ENCODE data around the gene NOS3. TPM values are rescaled to one million over a fixed set of nuclear protein-coding genes. Genes with fewer than 3 reads are reported as not detected.
A peak's percentile ranks its signal among the peaks of the same experiment; 100 is the strongest.

The NOS3 gene
- total and polyA plus RNA-seq, 9 of the 15 experiments (the other 6 are each of a cell fraction or from before 2014, with no cell fraction given): 1.1 to 121 (median 23.6) TPM

- TF ChIP-seq BRF2 (IDR thresholded peaks at IDR 0.05; ENCODE audit: borderline replicate concordance, insufficient read depth, insufficient read length) (no peak), ZNF384 (IDR thresholded peaks at IDR 0.05; ENCODE audit: low read depth, low read length) (no peak), ATF7 (IDR thresholded peaks at IDR 0.05) (no peak), NR3C1 (CRISPR knock-in tag; IDR thresholded peaks at IDR 0.05) (no peak), KDM5B (IDR thresholded peaks at IDR 0.05; ENCODE audit: insufficient replicate concordance, low read depth, low read length) (peak; percentile 65), PCBP2 (IDR thresholded peaks at IDR 0.05; ENCODE audit: low read depth, low read length, poor library complexity, severe bottlenecking) (no peak), ATF1 (CRISPR knock-in tag; IDR thresholded peaks at IDR 0.05) (no peak), ATF1 (tag; IDR thresholded peaks at IDR 0.05) (no peak), IRF1 (CRISPR knock-in tag; IDR thresholded peaks at IDR 0.05; ENCODE audit: borderline replicate concordance) (no peak), ADNP (tag; IDR thresholded peaks at IDR 0.05) (no peak), THRAP3 (IDR thresholded peaks at IDR 0.05; ENCODE audit: borderline replicate concordance) (no peak), DMBX1 (CRISPR knock-in tag; IDR thresholded peaks at IDR 0.05; ENCODE audit: borderline replicate concordance) (no peak), NR2C2 (CRISPR knock-in tag; IDR thresholded peaks at IDR 0.05) (peak; percentile 43; the same call in 1 of the 2 replicates), NR2C2 (tag; IDR thresholded peaks at IDR 0.05) (peak; percentile 21), NEUROD1 (IDR thresholded peaks at IDR 0.05; ENCODE audit: borderline replicate concordance, low read depth, low read length, partially characterized antibody) (no peak), NCOR1 (IDR thresholded peaks at IDR 0.05) (no peak), POLR3A (IDR thresholded peaks at IDR 0.05; ENCODE audit: borderline replicate concordance, extremely low read depth, insufficient read depth, insufficient read length) (no peak), PTTG1 (tag; IDR thresholded peaks at IDR 0.05; ENCODE audit: low read depth) (no peak), TAF7 (tag; IDR thresholded peaks at IDR 0.05) (no peak)
- TF ChIP-seq, protein P1, sequence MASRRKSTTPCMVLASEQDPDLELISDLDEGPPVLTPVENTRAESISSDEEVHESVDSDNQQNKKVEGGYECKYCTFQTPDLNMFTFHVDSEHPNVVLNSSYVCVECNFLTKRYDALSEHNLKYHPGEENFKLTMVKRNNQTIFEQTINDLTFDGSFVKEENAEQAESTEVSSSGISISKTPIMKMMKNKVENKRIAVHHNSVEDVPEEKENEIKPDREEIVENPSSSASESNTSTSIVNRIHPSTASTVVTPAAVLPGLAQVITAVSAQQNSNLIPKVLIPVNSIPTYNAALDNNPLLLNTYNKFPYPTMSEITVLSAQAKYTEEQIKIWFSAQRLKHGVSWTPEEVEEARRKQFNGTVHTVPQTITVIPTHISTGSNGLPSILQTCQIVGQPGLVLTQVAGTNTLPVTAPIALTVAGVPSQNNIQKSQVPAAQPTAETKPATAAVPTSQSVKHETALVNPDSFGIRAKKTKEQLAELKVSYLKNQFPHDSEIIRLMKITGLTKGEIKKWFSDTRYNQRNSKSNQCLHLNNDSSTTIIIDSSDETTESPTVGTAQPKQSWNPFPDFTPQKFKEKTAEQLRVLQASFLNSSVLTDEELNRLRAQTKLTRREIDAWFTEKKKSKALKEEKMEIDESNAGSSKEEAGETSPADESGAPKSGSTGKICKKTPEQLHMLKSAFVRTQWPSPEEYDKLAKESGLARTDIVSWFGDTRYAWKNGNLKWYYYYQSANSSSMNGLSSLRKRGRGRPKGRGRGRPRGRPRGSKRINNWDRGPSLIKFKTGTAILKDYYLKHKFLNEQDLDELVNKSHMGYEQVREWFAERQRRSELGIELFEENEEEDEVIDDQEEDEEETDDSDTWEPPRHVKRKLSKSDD (conservative IDR thresholded peaks at IDR 0.05; ENCODE audit: low read length): no peak
- TF ChIP-seq, protein P2, sequence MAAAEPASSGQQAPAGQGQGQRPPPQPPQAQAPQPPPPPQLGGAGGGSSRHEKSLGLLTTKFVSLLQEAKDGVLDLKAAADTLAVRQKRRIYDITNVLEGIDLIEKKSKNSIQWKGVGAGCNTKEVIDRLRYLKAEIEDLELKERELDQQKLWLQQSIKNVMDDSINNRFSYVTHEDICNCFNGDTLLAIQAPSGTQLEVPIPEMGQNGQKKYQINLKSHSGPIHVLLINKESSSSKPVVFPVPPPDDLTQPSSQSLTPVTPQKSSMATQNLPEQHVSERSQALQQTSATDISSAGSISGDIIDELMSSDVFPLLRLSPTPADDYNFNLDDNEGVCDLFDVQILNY (CRISPR knock-in tag; IDR thresholded peaks at IDR 0.05): 0 out of 2 replicates have a peak, but pooled peaks have one; percentile 60
- TF ChIP-seq, protein P3, sequence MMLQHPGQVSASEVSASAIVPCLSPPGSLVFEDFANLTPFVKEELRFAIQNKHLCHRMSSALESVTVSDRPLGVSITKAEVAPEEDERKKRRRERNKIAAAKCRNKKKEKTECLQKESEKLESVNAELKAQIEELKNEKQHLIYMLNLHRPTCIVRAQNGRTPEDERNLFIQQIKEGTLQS (IDR thresholded peaks at IDR 0.05): no peak
- TF ChIP-seq, protein P3 (CRISPR knock-in tag; conservative IDR thresholded peaks at IDR 0.05): no peak
Measured at GRCh38 chr7:150954986-150955518, 35.8 kb upstream of the NOS3 start (continued).

Measured in K562 (cell line).